MCF 10A (cell line): ENCODE data around the gene KANK2. TPM values are rescaled to one million over a fixed set of nuclear protein-coding genes. Genes with fewer than 3 reads are reported as not detected.
A peak's percentile ranks its signal among the peaks of the same experiment; 100 is the strongest.

ENCODE experiments used
- BruUV-seq: library from RNA; stranded (reverse); fragments of 400-500 nt; replicated peaks from 2 replicates; lab custom pipeline; 2021; lab: Mats Ljungman, UMichigan
- CTCF ChIA-PET: fragments of 300-600 bp; sonication (Branson Sonifier 250); formaldehyde crosslinking; extraction: SDS; loops from one replicate; lab custom pipeline; 2021; ENCODE audit warnings: antibody characterized with exemption, inconsistent platforms; lab: Yijun Ruan, JAX
- POLR2A ChIA-PET: fragments of 300-600, 350-650 bp; sonication (Branson Sonifier 250); formaldehyde crosslinking; extraction: SDS; loops from one replicate; lab custom pipeline; 2020; ENCODE audit warnings: antibody characterized with exemption, inconsistent platforms; lab: Yijun Ruan, JAX
- DNase-seq: peaks from one replicate; pipeline ENCODE4 v3.0.0-alpha.2; 2018; ENCODE audit not compliant: unreplicated experiment
- H3K27ac Mint-ChIP-seq: one replicate; pipeline ENCODE4 v1.8.0; 2022; ENCODE audit warnings: mild to moderate bottlenecking, low read depth, mixed read lengths; ENCODE audit not compliant: unreplicated experiment
- H3K27me3 Mint-ChIP-seq: one replicate; pipeline ENCODE4 v1.8.0; 2022; ENCODE audit warnings: mixed read lengths; ENCODE audit not compliant: insufficient read depth, unreplicated experiment
- H3K36me3 Mint-ChIP-seq: one replicate; pipeline ENCODE4 v1.8.0; 2022; ENCODE audit warnings: mild to moderate bottlenecking, moderate library complexity, mixed read lengths; ENCODE audit not compliant: insufficient read depth, unreplicated experiment
- H3K4me1 Mint-ChIP-seq: one replicate; pipeline ENCODE4 v1.8.0; 2022; ENCODE audit warnings: mixed read lengths; ENCODE audit not compliant: insufficient read depth, unreplicated experiment
- H3K4me3 Mint-ChIP-seq: one replicate; pipeline ENCODE4 v1.8.0; 2022; ENCODE audit warnings: mild to moderate bottlenecking, moderate library complexity, mixed read lengths; ENCODE audit not compliant: unreplicated experiment
- H3K9me3 Mint-ChIP-seq: one replicate; pipeline ENCODE4 v1.8.0; 2022; ENCODE audit warnings: mixed read lengths; ENCODE audit not compliant: unreplicated experiment
- CTCF ChIP-seq: fragments of 200-600 bp; IDR thresholded peaks from one replicate; pipeline ENCODE4 v1.8.0; 2022; ENCODE audit warnings: antibody characterized with exemption, mild to moderate bottlenecking; ENCODE audit not compliant: unreplicated experiment
- intact Hi-C: fragments of 100-400 bp; cut with micrococcal nuclease; formaldehyde crosslinking; loops from 2 replicates; pipeline ENCODE4 v1.14.1; 2022
- total RNA-seq: library from RNA; stranded (reverse); gene quantifications from 2 replicates; pipeline ENCODE4 v1.2.3, GENCODE V29; 2022

KANK2 gene
- total RNA-seq, 1 experiment from 2014 or later, result 29.2 TPM

- Mint-ChIP-seq H3K36me3 (peaks cover 32% of the 10 kb centered on the region), H3K27me3 (no peaks in the 10 kb centered on the region), H3K4me1 (no peaks in the 10 kb centered on the region), H3K9me3 (no peaks in the 10 kb centered on the region), H3K27ac (no peak overlapping the region), H3K4me3 (no peak overlapping the region)
- TF ChIP-seq CTCF, result no peak
- no peak for DNase-seq
- intact Hi-C loops, result no loop called here
- CTCF ChIA-PET, result interaction anchor here (0.6 to 1.0 kb wide), 5 partner anchors 13 to 229 kb away, joined by 3 to 4 read pairs (median 3); no protein-coding TSS in a partner anchor
- POLR2A ChIA-PET, result no interaction called here
- BruUV-seq, result no TSS peak
These were observed 46.4 kb upstream of the KANK2 start for GRCh38 chr19:11243798-11244169.

GRCh38 chr19:11242864-11243797 lies 45.8 kb upstream of the KANK2 start:
- no peak overlapping the region for H3K4me3 Mint-ChIP-seq
- no TSS peak for BruUV-seq
- TF ChIP-seq CTCF, result peak; percentile 80
- POLR2A ChIA-PET, result no interaction called here
- peak; percentile 91 for DNase-seq
- H3K9me3 Mint-ChIP-seq, result no peaks in the 10 kb centered on the region
- H3K27ac Mint-ChIP-seq, result no peak overlapping the region
- CTCF ChIA-PET, result interaction anchor here (0.6 to 1.0 kb wide), 8 partner anchors 13 to 345 kb away, joined by 3 to 4 read pairs (median 3); no protein-coding TSS in a partner anchor
- H3K36me3 Mint-ChIP-seq, result peaks cover 28% of the 10 kb centered on the region
- no peaks in the 10 kb centered on the region for H3K4me1 Mint-ChIP-seq
- no peaks in the 10 kb centered on the region for H3K27me3 Mint-ChIP-seq
- intact Hi-C loops, result no loop called here

DNA sequence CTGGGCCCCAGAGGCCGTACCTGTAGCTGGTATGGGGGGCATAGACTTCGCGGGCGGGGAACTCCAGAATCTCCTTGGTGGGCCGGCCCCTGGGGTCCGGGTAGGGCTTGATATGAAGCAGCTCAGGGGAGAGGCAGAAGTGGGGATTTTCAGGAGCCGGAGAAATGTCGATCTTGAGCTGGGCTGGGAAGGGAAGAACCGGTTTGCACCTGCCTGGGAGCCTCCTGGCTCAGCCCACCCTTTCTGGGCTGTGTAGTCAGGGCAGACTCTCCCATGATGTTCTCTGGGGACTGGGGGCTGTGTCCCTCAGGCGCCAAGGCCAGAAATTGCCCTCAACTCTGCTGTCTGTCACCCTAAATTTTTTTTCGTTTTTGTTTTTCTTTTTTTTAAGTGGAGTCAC lies 44.7 kb upstream of the KANK2 start:
- intact Hi-C loops, result no loop called here
- no peak for TF ChIP-seq CTCF
- Mint-ChIP-seq H3K4me1 (no peaks in the 10 kb centered on the region), H3K4me3 (no peak overlapping the region), H3K27ac (no peak overlapping the region), H3K36me3 (peaks cover 20% of the 10 kb centered on the region), H3K27me3 (no peaks in the 10 kb centered on the region), H3K9me3 (no peaks in the 10 kb centered on the region)
- no peak for DNase-seq
- POLR2A ChIA-PET, result no interaction called here
- CTCF ChIA-PET, result interaction anchor here (0.6 to 1.0 kb wide), 5 partner anchors 35 to 1096 kb away, joined by 3 read pairs; no protein-coding TSS in a partner anchor
- BruUV-seq, result no TSS peak

GRCh38 chr19:11240008-11240444 lies 42.7 kb upstream of the KANK2 start:
- Mint-ChIP-seq H3K27ac (no peak overlapping the region), H3K36me3 (peaks cover 14% of the 10 kb centered on the region), H3K9me3 (no peaks in the 10 kb centered on the region), H3K4me1 (no peaks in the 10 kb centered on the region), H3K4me3 (no peak overlapping the region), H3K27me3 (no peaks in the 10 kb centered on the region)
- no peak for DNase-seq
- CTCF ChIA-PET, result interaction anchor here (0.8 kb wide), 1 partner anchor 10 kb away, joined by 4 read pairs; no protein-coding TSS in a partner anchor
- no peak for TF ChIP-seq CTCF
- intact Hi-C loops, result no loop called here
- BruUV-seq, result no TSS peak
- POLR2A ChIA-PET, result no interaction called here
